Measurements from ENCODE around the gene CDH13.

CDH13 gene

DNA sequence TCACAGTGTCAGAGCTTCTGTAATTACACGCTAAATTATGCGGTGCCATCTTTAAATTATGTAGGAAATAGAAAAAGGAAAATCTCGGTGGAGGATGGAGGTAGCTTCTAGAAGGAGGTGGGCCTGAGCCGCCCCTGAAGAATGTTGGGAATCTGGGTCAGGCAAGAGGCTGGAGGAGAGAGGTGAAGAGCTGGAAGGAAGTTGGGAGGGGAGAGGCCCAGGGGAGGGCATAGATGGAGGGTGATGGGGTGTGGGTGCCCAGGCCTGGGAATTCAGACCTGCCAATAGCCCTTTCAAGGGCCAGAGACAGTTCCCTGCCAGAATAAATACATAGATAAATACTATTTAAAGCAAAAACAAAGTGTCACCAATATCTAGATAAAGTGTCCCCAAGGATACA, 766.0 kb downstream of the CDH13 start:
- Mint-ChIP-seq H3K27me3 (no peaks in the 10 kb centered on the region), H3K4me3 (no peak overlapping the region), H3K4me1 (ENCODE audit: low read depth) (no peaks in the 10 kb centered on the region), H3K36me3 (ENCODE audit: low read depth) (no peaks in the 10 kb centered on the region), H3K9me3 (peaks cover 17% of the 10 kb centered on the region), H3K27ac (no peak overlapping the region)
- intact Hi-C loops (cut with micrococcal nuclease), result no loop called here

DNA sequence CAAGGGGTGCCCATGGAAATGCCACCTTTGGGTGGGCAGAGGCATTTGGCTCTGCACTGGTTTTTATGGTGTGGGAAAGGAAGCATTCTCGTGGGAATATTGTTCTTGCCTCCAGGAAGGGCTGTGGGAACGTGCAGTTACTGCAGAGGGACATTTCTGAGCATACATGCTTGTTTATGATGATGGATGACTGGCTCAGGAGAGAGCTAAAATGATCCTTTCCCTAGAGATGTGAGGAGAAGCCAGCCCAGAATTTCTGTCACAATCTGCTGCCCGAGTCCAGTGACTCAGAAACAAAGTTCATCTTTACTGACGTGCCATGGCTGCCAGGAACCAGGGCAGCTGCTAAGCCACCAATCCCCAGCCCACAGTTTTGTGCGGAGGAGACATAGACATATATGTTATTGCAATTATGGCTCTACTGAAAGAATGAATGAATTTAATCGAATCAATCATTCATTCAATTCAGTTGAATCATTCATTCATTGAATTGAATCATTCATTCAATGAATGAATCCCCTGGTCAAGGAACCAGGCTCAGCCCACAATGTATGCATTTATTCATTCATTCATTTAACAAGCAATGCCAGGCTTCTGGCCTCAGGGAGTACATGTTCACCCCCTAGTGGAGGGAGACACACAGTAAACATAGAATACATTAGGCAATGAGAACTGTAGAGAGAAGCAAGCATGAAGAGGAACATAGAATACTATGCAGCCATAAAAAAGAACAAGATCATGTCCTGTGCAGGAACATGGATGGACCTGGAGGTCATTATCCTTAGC, 766.6 kb downstream of the CDH13 start:
- intact Hi-C loops (cut with micrococcal nuclease), result no loop called here
- Mint-ChIP-seq H3K4me3 (no peak overlapping the region), H3K27me3 (no peaks in the 10 kb centered on the region), H3K27ac (no peak overlapping the region), H3K4me1 (ENCODE audit: low read depth) (no peaks in the 10 kb centered on the region), H3K9me3 (peaks cover 17% of the 10 kb centered on the region), H3K36me3 (ENCODE audit: low read depth) (no peaks in the 10 kb centered on the region)

DNA sequence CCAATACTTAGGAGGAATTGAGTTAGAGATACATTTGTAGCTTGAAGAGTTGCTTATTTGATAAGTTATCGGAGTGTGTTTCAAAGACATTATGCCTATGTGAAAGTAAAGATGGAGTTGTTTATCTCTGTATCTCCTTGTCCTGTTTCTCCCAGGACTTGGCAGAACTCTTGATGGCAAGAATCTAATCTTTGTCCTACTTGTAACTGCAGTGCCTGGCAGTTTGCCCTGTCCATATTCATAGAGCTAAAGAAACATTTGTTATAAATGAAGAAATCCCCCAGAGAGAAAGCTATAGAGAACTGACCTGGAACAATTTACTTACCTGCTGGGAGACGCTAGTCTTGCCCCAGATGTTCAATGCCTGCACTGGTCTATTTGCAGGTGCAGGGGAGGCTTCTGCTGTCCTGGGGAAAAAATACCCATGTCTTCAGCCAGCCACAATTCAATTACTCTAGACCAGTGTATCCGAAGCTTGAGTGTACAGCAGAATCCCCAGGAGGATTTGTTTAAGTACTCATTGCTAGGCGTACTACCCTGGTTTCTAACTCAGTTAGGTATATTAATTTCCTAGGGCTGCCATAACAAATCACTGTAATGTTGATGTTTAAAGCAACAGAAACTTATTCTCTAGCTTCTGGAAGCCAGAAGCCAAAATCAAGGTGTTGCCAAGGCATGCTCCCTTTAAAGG, 771.0 kb downstream of the CDH13 start:
- Mint-ChIP-seq H3K4me1 (ENCODE audit: low read depth) (no peaks in the 10 kb centered on the region), H3K27me3 (no peaks in the 10 kb centered on the region), H3K36me3 (ENCODE audit: low read depth) (no peaks in the 10 kb centered on the region), H3K27ac (no peak overlapping the region), H3K4me3 (no peak overlapping the region), H3K9me3 (peaks cover 17% of the 10 kb centered on the region)
- intact Hi-C loops (cut with micrococcal nuclease), result no loop called here

DNA sequence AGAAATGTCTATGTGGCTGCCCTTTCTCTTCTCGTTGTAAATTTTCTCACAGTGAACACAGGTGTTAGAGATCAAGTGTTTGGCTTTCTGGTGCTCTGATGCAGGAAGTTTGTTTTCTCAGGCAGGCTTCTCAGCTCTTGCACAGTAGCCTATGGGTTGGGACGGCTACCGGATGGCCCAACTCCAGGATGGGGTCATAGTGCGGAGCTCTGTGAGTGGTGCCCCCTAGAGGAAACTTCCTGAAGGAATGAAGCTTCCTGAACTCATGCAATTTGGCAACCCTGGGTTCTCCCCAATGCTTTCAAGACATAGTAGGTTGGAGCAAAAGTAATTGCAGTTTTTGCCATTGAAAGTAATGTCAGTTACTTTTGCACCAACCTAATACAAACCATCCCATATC, 773.5 kb downstream of the CDH13 start:
- no peaks in the 10 kb centered on the region for H3K36me3 Mint-ChIP-seq (ENCODE audit: low read depth)
- no peaks in the 10 kb centered on the region for H3K9me3 Mint-ChIP-seq
- no peaks in the 10 kb centered on the region for H3K27me3 Mint-ChIP-seq
- H3K4me1 Mint-ChIP-seq (ENCODE audit: low read depth), result no peaks in the 10 kb centered on the region
- intact Hi-C loops (cut with micrococcal nuclease), result no loop called here
- H3K27ac Mint-ChIP-seq, result no peak overlapping the region
- H3K4me3 Mint-ChIP-seq, result no peak overlapping the region

DNA sequence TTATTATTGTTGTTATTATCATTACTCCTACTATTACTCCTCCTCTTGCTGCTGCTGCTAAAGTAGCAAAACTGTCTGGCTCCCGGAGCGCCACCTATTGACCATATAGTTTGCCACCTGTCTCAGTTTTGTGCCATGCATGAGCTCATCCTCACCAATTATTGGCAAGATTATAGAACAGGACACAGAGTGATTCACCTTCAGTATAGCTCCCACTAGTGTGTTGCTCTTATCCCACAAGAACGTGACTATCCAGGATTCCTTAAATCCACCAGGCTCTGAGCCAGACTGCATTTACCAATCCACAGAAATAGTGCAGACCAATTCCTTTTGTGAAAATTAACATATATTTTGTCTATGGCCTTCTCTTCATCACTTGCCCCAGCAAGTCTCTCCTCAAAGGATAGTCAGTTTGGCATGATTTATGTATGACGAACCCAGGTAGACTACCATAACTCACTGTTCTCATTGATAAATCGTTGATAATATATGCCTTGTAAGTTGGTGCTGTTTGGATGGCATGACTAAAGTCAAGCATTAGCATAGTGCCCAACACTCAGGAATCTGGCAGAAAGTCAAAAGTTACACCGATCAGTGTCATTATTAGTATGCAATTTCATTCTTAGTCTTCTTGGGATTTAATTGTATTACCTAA, 775.5 kb downstream of the CDH13 start:
- Mint-ChIP-seq H3K36me3 (ENCODE audit: low read depth) (no peaks in the 10 kb centered on the region), H3K27ac (no peak overlapping the region), H3K27me3 (no peaks in the 10 kb centered on the region), H3K4me3 (no peak overlapping the region), H3K9me3 (no peaks in the 10 kb centered on the region), H3K4me1 (ENCODE audit: low read depth) (no peaks in the 10 kb centered on the region)
- intact Hi-C loops (cut with micrococcal nuclease), result no loop called here

DNA sequence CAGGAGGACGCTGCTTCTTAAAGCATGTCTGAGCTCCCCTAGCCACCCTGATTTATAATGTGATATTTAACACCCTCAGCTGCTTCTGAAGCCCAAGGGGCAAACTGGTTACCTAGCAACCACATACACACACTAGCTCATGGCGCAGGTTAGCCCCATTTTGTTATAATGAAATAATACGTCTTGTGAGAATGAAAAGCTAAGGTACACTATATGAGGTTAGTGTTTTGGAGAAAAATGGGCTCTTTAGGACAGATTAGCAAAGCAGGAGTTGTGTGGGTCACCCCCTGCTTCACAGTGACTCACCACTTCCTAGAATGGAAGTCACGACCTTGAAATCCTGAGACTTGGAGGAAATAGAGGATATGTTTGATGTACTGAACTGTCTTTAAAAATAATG, 776.2 kb downstream of the CDH13 start:
- Mint-ChIP-seq H3K9me3 (no peaks in the 10 kb centered on the region), H3K36me3 (ENCODE audit: low read depth) (no peaks in the 10 kb centered on the region), H3K27me3 (no peaks in the 10 kb centered on the region), H3K4me1 (ENCODE audit: low read depth) (no peaks in the 10 kb centered on the region), H3K27ac (no peak overlapping the region), H3K4me3 (no peak overlapping the region)
- intact Hi-C loops (cut with micrococcal nuclease), result no loop called here

DNA sequence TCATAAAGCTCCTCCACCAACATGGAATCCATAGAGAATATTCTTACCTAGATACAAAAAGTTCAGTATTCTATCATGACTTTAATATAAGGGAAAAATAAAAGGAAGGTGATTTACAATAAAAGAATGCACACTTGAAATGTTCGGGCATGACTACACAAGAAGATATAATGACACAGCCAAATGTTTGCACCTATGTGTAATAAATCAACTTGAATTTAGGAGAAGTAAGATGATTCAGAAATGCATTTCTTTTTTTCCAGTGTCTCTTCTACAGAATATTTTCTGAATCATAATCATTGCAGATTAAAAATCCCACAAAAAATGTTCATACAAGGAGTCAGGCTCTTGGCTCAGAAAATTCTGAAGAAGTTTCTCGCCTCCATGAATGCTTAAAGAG, 777.0 kb downstream of the CDH13 start:
- Mint-ChIP-seq H3K9me3 (no peaks in the 10 kb centered on the region), H3K27me3 (no peaks in the 10 kb centered on the region), H3K4me1 (ENCODE audit: low read depth) (no peaks in the 10 kb centered on the region), H3K4me3 (no peak overlapping the region), H3K36me3 (ENCODE audit: low read depth) (no peaks in the 10 kb centered on the region), H3K27ac (no peak overlapping the region)
- intact Hi-C loops (cut with micrococcal nuclease), result no loop called here

DNA sequence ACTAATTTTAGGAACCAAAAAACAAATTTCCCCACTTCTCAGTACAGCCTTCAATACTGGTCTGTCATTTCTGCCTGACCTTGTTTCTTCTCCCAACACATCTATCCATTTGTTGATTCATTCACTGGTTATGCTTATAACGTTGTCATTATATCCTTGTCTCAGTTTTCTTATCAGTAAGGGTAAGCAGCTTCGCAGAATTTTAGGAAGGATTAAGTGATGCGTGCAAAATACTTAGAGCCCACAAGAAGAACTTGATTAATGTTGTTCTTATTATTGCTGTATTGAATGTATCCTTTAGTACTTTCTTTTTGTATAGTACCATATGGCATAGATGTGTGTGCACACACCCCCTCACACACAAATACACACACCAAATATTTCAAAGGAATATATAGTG, 777.5 kb downstream of the CDH13 start:
- Mint-ChIP-seq H3K27me3 (no peaks in the 10 kb centered on the region), H3K36me3 (ENCODE audit: low read depth) (no peaks in the 10 kb centered on the region), H3K4me1 (ENCODE audit: low read depth) (no peaks in the 10 kb centered on the region), H3K9me3 (no peaks in the 10 kb centered on the region), H3K4me3 (no peak overlapping the region), H3K27ac (no peak overlapping the region)
- intact Hi-C loops (cut with micrococcal nuclease), result no loop called here

DNA sequence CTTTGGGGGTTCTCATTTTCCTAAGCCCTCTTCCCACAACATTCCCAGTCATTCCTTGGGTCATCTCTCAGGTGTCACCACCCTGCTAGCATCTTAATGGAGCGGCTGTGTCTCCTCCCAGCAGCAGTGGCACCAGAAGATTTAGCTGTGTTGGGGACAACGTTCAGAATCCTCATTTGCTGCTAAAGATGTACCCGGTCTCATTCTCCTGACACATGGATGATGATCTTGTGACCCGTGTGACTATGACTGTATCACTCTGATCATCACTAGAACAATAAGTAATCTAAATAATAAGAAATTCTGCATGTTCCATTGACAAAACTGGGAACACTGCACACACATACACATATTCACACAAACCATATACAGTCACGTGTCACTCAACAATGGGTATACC, 781.2 kb downstream of the CDH13 start:
- no peak overlapping the region for H3K27ac Mint-ChIP-seq
- intact Hi-C loops (cut with micrococcal nuclease), result no loop called here
- H3K4me1 Mint-ChIP-seq (ENCODE audit: low read depth), result no peaks in the 10 kb centered on the region
- H3K27me3 Mint-ChIP-seq, result no peaks in the 10 kb centered on the region
- H3K9me3 Mint-ChIP-seq, result no peaks in the 10 kb centered on the region
- no peaks in the 10 kb centered on the region for H3K36me3 Mint-ChIP-seq (ENCODE audit: low read depth)
- no peak overlapping the region for H3K4me3 Mint-ChIP-seq

DNA sequence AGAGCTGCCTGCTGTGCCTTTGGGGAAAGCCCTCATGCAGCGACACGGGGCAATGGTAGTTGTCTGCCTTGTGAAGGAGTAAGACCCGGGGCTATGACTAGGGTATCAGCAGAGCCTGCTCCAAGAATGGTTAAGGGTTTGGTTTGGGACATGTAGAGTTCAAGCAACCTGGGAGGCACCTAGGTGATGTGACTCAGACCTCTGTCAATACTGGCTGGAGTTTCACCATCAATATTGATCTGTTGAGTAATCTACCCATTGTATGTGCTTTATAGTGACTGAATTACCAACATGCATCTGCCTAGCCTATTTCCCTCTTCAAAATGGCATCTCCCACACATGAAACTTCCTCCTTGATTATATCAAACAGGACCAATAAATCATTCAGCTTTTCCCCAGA, 782.6 kb downstream of the CDH13 start:
- H3K4me3 Mint-ChIP-seq, result no peak overlapping the region
- no peaks in the 10 kb centered on the region for H3K36me3 Mint-ChIP-seq (ENCODE audit: low read depth)
- H3K27me3 Mint-ChIP-seq, result no peaks in the 10 kb centered on the region
- no peaks in the 10 kb centered on the region for H3K9me3 Mint-ChIP-seq
- H3K4me1 Mint-ChIP-seq (ENCODE audit: low read depth), result no peaks in the 10 kb centered on the region
- intact Hi-C loops (cut with micrococcal nuclease), result no loop called here
- no peak overlapping the region for H3K27ac Mint-ChIP-seq

DNA sequence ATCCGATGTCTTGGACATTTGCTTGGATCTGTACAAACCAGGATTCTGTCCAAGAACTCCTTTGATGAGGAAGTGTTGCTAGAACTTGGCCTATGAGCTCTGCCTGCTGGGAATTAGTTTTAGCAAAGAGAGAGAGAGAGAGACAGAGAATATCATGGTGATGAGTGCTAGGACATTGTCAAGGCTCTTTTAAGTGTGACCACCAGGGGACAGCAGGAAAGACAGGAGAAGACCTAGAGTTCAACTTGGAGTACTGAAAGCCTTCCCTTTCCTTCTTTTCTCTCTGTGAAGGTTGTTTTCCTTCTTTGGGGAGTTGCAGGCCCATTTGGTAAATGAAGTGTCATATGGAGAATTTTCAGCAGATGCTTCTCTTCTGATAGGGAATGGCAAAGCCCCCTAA, 791.8 kb downstream of the CDH13 start:
- no peaks in the 10 kb centered on the region for H3K36me3 Mint-ChIP-seq (ENCODE audit: low read depth)
- H3K27me3 Mint-ChIP-seq, result peaks cover 4% of the 10 kb centered on the region
- H3K27ac Mint-ChIP-seq, result no peak overlapping the region
- no peak overlapping the region for H3K4me3 Mint-ChIP-seq
- intact Hi-C loops (cut with micrococcal nuclease), result no loop called here
- no peaks in the 10 kb centered on the region for H3K4me1 Mint-ChIP-seq (ENCODE audit: low read depth)
- H3K9me3 Mint-ChIP-seq, result no peaks in the 10 kb centered on the region

DNA sequence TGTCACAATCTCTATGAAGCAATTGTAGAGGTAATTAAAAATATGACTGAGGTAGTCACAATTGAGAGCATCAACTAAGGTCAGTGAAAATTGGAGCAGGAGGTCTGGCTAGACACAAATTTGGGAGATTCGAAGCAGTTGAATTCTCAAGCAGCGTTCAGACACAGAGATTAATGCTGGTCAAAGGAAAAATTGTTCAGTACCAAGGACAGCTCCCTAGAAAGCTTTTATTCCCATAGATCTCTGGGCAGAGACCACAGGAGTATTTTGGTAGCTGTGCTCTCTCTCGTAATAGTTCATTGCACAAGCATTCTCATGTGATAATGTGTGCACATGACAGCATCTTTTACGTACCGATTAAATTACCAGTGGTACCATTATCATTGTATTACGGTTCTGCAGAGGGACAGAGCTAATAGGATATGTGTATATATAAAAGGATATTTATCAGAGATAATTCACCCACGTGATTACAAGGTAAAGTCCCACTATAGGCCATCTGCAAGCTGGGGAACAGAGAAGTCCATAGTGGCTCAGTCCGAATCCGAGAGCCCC, 793.5 kb downstream of the CDH13 start:
- peaks cover 4% of the 10 kb centered on the region for H3K27me3 Mint-ChIP-seq
- intact Hi-C loops (cut with micrococcal nuclease), result no loop called here
- no peaks in the 10 kb centered on the region for H3K9me3 Mint-ChIP-seq
- H3K36me3 Mint-ChIP-seq (ENCODE audit: low read depth), result no peaks in the 10 kb centered on the region
- H3K27ac Mint-ChIP-seq, result no peak overlapping the region
- H3K4me3 Mint-ChIP-seq, result no peak overlapping the region
- no peaks in the 10 kb centered on the region for H3K4me1 Mint-ChIP-seq (ENCODE audit: low read depth)

DNA sequence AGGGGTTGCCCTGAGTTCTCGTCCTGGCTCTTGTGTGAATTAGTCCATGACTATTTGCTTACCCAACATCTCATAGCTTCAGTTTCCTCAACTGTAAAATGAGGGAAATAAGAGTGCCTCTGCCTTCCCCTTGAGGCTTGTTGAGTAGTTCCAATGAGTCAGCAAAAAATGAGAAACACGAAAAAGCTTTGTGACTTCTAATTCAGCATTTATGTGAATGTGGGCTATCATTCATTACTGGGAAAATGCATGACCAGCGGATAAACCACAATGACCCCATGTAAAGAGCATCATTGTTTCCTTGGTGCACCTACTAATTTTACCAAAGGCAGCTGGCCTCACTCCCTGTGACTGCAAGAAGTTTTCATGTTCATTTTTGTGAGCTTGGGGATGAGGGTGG, 806.4 kb downstream of the CDH13 start:
- Mint-ChIP-seq H3K9me3 (no peaks in the 10 kb centered on the region), H3K4me3 (no peak overlapping the region), H3K4me1 (ENCODE audit: low read depth) (no peaks in the 10 kb centered on the region), H3K27me3 (no peaks in the 10 kb centered on the region), H3K36me3 (ENCODE audit: low read depth) (no peaks in the 10 kb centered on the region), H3K27ac (no peak overlapping the region)
- intact Hi-C loops (cut with micrococcal nuclease), result no loop called here

DNA sequence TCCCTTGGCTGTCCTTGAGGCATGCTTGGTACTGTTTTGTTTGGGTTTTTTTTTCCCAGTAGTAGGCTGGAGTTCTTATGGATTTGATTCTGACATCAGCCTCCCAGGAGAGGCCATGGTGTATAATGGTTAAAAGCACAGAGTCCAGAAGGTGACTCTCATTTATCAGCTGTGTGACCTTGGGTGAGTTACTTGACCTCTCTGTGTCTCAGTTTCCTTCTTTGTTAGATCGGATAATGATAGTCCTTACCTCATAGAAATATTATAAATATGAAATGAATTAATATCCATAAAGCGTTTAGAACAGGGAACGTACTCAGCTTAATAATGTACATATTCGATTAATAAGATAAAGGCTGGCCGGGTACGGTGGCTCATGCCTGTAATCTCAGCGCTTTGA, 810.3 kb downstream of the CDH13 start:
- H3K27ac Mint-ChIP-seq, result no peak overlapping the region
- intact Hi-C loops (cut with micrococcal nuclease), result no loop called here
- H3K9me3 Mint-ChIP-seq, result no peaks in the 10 kb centered on the region
- H3K4me3 Mint-ChIP-seq, result no peak overlapping the region
- H3K36me3 Mint-ChIP-seq (ENCODE audit: low read depth), result no peaks in the 10 kb centered on the region
- H3K4me1 Mint-ChIP-seq (ENCODE audit: low read depth), result no peaks in the 10 kb centered on the region
- H3K27me3 Mint-ChIP-seq, result no peaks in the 10 kb centered on the region
